Thyroid gland (tissue), 4 donors: ENCODE data around the gene OSBPL8. TPM values are rescaled to one million over a fixed set of nuclear protein-coding genes. Genes with fewer than 3 reads are reported as not detected.
"Not testable (repeated sequence)": the region's sequence is repeated elsewhere in the genome, so short reads cannot be mapped to it uniquely, and the experiment has no call there.

Source experiments
- DNase-seq, 2 donors: peaks; one replicate each; pipeline ENCODE4 v3.0.0-alpha.2; 2019
- H3K27ac ChIP-seq, 3 donors: fragments of 200-600 bp; sonication (generic); 1 replicate in 2 of 3; 2 replicates in 1 of 3; pipeline ENCODE4 v1.5.1; 2016 to 2019; ENCODE audit warnings: mild to moderate bottlenecking in 1 of 3, moderate library complexity in 1 of 3
- H3K27me3 ChIP-seq: fragments of 200-600 bp; sonication (generic); one replicate; pipeline ENCODE4 v1.5.1; 2019
- H3K36me3 ChIP-seq, 2 donors: fragments of 200-600 bp; sonication (generic); one replicate each; pipeline ENCODE4 v1.5.1; 2016 to 2019
- H3K4me1 ChIP-seq, 2 donors: fragments of 200-600 bp; sonication (generic); one replicate each; pipeline ENCODE4 v1.5.1; 2017 to 2019
- H3K4me3 ChIP-seq, 3 donors: fragments of 200-600 bp; sonication (generic); replicated peaks in 1 of 3; 1 replicate in 2 of 3; 2 replicates in 1 of 3; pipeline ENCODE4 v1.5.1; 2016; ENCODE audit warnings: mild to moderate bottlenecking in 1 of 3
- H3K9me3 ChIP-seq: fragments of 200-600 bp; sonication (generic); one replicate; pipeline ENCODE4 v1.5.1; 2017
- POLR2A ChIP-seq, 2 donors: fragments of 450-650 bp; IDR thresholded peaks; one replicate each; pipeline ENCODE4 v1.6.1; 2017; ENCODE audit warnings: antibody characterized with exemption in 2 of 2, mild to moderate bottlenecking in 2 of 2, moderate library complexity in 1 of 2
- WGBS, 2 donors: methylation state at CpG; one replicate each; pipeline ENCODE4 v1.1.5; 2017; 5-methylcytosine and 5-hydroxymethylcytosine counted together
- intact Hi-C: fragments of 100-400 bp; cut with DNase I; formaldehyde crosslinking; loops from one replicate; pipeline ENCODE4 v1.15.1; 2023
- total RNA-seq, 4 donors: library from RNA; depleted of rRNA; stranded (reverse); fragments of >200 nt; gene quantifications; one replicate each; pipeline ENCODE4 v1.2.3, GENCODE V29; 2016
- TF ChIP-seq, protein P1 (sequence below), 6 experiments: fragments of 200-600 bp in 3 of 6; fragments of 450-650 bp in 3 of 6; sonication (generic) in 3 of 6; IDR thresholded peaks; one replicate each; pipeline ENCODE4 v1.5.1; 2016 to 2019; ENCODE audit warnings: antibody characterized with exemption in 6 of 6, mild to moderate bottlenecking in 2 of 6, inconsistent platforms in 1 of 6, moderate library complexity in 1 of 6

Gene OSBPL8
- total RNA-seq, 4 donors from 2014 or later: 69.8 to 112 (median 77.6) TPM

DNA sequence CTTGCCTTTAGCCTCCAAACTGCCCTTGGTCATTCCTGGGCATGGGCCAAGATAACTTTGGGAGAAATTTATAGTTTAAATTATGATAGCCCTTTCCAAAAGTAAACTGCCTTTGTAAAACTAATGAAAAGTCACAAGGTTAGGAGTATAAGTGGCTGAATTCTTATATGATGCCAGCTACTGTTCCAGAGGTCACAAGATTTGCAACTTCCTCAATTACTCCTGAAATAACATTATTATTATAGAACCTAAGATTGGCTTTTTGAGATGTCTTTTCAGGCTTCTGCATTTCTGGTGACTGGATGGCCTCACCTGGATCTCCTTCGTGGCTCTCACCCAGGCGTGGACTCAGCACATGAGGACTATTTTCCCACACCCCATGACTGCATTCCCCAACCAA is 55.0 kb downstream of the OSBPL8 start:
- intact Hi-C loops: no loop called here
- no peaks in the 10 kb centered on the region for H3K4me1 ChIP-seq
- H3K9me3 ChIP-seq: no peaks in the 10 kb centered on the region
- no peak overlapping the region for H3K4me3 ChIP-seq
- no peaks in the 10 kb centered on the region for H3K27me3 ChIP-seq
- no peak for DNase-seq
- no peak overlapping the region for H3K27ac ChIP-seq
- no peak for TF ChIP-seq POLR2A (IDR thresholded peaks at IDR 0.05)
- TF ChIP-seq, protein P1, sequence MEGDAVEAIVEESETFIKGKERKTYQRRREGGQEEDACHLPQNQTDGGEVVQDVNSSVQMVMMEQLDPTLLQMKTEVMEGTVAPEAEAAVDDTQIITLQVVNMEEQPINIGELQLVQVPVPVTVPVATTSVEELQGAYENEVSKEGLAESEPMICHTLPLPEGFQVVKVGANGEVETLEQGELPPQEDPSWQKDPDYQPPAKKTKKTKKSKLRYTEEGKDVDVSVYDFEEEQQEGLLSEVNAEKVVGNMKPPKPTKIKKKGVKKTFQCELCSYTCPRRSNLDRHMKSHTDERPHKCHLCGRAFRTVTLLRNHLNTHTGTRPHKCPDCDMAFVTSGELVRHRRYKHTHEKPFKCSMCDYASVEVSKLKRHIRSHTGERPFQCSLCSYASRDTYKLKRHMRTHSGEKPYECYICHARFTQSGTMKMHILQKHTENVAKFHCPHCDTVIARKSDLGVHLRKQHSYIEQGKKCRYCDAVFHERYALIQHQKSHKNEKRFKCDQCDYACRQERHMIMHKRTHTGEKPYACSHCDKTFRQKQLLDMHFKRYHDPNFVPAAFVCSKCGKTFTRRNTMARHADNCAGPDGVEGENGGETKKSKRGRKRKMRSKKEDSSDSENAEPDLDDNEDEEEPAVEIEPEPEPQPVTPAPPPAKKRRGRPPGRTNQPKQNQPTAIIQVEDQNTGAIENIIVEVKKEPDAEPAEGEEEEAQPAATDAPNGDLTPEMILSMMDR (IDR thresholded peaks at IDR 0.05): no peak
- 96 to 98% methylated on average over 2 of the region's 2 CpGs for WGBS, 2 donors
- no peaks in the 10 kb centered on the region for H3K36me3 ChIP-seq

DNA sequence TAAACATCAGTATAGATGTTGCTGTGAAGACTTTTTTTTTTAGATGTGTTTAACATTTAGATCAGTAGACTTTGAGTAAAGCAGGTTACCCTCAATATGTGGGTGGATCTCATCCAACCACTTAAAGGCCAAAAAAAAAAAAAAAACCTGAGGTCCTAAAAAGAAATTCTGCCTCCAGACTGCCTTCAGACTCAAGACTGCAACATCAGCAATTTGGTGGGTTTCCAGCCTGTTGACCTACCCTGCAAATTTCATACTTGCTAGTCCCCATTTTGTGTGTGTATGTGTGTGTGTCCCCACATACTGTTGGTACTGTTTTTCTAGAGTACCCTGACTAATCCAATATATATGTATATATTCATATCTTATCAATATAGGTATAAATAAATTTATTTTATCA is 55.6 kb downstream of the OSBPL8 start:
- Histone ChIP-seq H3K27me3 (no peaks in the 10 kb centered on the region), H3K9me3 (no peaks in the 10 kb centered on the region), H3K36me3 (no peaks in the 10 kb centered on the region), H3K4me3 (no peak overlapping the region), H3K4me1 (no peaks in the 10 kb centered on the region), H3K27ac (no peak overlapping the region)
- intact Hi-C loops: no loop called here
- DNase-seq: no peak
- TF ChIP-seq, protein P1 (IDR thresholded peaks at IDR 0.05): no peak
- no peak for TF ChIP-seq POLR2A (IDR thresholded peaks at IDR 0.05)

DNA sequence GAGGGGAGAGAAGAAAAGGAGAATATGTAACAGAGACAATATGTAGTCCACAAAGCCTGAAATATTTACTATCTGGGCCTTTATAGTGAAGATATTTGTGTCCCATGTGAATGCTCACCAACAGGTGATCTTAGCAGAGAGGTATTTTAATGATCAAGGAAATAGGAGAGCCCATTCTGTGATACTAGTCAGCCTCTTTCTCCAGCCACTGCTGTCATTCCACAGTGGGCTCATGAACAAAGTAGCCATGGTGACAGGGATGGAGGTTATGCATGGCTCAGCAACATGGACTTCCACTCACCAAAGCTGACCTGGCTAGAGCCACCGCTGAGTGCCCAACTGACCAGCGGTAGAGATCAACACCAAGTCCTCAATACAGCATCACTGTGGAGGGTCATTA is 58.2 kb downstream of the OSBPL8 start:
- Histone ChIP-seq H3K4me1 (no peaks in the 10 kb centered on the region), H3K36me3 (no peaks in the 10 kb centered on the region), H3K4me3 (no peak overlapping the region), H3K9me3 (no peaks in the 10 kb centered on the region), H3K27ac (no peak overlapping the region), H3K27me3 (no peaks in the 10 kb centered on the region)
- TF ChIP-seq, protein P1 (IDR thresholded peaks at IDR 0.05): no peak
- TF ChIP-seq POLR2A (IDR thresholded peaks at IDR 0.05): no peak
- intact Hi-C loops: no loop called here
- DNase-seq: no peak
- 92 to 97% methylated on average over 2 of the region's 2 CpGs for WGBS, 2 donors

DNA sequence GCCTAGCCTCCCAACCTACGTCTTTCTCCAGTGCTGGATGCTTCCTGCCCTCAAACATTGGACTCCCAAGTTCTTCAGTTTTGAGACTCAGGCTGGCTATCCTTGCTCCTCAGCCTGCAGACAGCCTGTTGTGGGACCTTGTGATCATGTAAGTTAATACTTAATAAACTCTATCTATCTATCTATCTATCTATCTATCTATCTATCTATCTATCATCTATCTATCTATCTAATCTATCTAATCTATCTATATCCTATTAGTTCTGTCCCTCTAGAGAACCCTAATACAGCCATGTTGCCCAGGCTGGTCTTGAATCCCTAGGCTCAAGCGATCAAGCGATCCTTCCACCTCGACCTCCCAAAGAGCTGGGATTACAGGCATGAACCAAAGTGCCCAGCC is 60.4 kb downstream of the OSBPL8 start:
- intact Hi-C loops, H3K27ac ChIP-seq, H3K4me3 ChIP-seq, DNase-seq, H3K27me3 ChIP-seq, H3K9me3 ChIP-seq, H3K36me3 ChIP-seq, H3K4me1 ChIP-seq: not testable (repeated sequence)
- WGBS, 2 donors: 94 to 98% methylated on average over 4 of the region's 4 CpGs

DNA sequence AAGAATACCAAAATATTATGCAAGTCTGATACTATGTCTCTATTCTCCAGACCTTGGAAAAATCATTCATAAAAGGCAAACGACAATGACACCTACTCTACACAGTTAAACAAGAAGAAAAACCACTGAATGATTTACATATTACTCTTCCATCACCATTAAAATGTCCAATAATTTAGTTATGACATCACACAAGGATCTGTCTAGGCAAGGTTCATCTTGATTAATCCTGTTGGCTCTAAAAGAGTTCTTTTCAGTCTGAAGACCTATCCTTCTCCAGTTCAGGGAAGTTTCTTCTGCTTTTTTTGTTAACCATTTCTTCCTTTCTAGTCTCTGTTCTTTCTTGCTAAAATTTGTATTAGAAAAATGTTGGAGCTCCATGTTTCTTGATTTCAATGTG is 64.0 kb downstream of the OSBPL8 start:
- no peaks in the 10 kb centered on the region for H3K27me3 ChIP-seq
- H3K4me1 ChIP-seq: no peaks in the 10 kb centered on the region
- no peaks in the 10 kb centered on the region for H3K9me3 ChIP-seq
- no peak overlapping the region for H3K4me3 ChIP-seq
- no peak overlapping the region for H3K27ac ChIP-seq
- 95 to 96% methylated on average over 1 of the region's 1 CpG for WGBS, 2 donors
- intact Hi-C loops: no loop called here
- DNase-seq: no peak
- TF ChIP-seq, protein P1 (IDR thresholded peaks at IDR 0.05): no peak
- no peak for TF ChIP-seq POLR2A (IDR thresholded peaks at IDR 0.05)
- no peaks in the 10 kb centered on the region for H3K36me3 ChIP-seq

DNA sequence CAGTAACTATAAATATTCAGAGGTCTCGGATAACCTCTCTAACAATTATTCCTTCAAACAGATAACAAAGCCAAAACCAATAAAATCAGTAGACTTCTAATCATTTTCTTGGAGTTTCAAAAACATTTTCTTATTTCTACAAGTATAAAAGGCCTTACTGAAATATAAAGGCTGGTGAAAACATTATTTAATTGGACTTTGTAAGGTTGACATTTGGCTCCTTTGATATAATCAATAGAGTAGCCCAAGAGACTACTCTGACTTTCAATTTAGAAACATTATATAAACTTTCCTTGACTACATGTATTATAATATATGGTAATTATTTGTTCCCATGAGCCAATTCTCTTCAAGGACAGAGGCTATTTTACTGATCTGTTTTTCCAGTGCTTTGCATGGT is 68.3 kb downstream of the OSBPL8 start:
- DNase-seq: no peak
- Histone ChIP-seq H3K4me1 (no peaks in the 10 kb centered on the region), H3K36me3 (no peaks in the 10 kb centered on the region), H3K9me3 (no peaks in the 10 kb centered on the region), H3K4me3 (no peak overlapping the region), H3K27me3 (no peaks in the 10 kb centered on the region), H3K27ac (no peak overlapping the region)
- TF ChIP-seq, protein P1 (IDR thresholded peaks at IDR 0.05): no peak
- no peak for TF ChIP-seq POLR2A (IDR thresholded peaks at IDR 0.05)
- intact Hi-C loops: no loop called here
- WGBS, 2 donors: 95 to 98% methylated on average over 1 of the region's 1 CpG
